COLO829 (cell line): ENCODE results near the gene PRR12.

Experiments
- DNase-seq: peaks from one replicate; pipeline ENCODE4 v3.0.0; 2012; ENCODE audit warnings: low spot score

PRR12 gene

DNA sequence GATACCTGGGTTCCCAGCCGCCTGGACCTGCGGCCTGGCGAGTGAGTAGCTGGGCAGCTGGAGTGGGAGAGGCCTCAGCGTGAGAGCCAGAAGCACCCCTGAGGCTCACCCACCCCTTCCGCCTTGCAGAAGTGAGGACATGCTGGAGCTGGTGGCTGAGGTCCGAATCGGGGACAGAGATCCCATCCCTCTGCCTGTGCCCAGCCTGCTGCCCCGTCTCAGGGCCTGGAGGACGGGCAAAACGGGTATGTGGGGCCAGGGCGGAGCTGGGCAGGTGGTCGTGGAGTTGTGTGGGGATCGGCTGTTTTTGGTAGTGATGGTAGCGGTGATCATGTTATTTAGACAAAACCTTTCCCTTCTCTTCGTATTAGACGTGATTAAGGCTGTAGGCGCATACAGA is 55.6 kb downstream of the PRR12 start:
- DNase-seq: no peak

DNA sequence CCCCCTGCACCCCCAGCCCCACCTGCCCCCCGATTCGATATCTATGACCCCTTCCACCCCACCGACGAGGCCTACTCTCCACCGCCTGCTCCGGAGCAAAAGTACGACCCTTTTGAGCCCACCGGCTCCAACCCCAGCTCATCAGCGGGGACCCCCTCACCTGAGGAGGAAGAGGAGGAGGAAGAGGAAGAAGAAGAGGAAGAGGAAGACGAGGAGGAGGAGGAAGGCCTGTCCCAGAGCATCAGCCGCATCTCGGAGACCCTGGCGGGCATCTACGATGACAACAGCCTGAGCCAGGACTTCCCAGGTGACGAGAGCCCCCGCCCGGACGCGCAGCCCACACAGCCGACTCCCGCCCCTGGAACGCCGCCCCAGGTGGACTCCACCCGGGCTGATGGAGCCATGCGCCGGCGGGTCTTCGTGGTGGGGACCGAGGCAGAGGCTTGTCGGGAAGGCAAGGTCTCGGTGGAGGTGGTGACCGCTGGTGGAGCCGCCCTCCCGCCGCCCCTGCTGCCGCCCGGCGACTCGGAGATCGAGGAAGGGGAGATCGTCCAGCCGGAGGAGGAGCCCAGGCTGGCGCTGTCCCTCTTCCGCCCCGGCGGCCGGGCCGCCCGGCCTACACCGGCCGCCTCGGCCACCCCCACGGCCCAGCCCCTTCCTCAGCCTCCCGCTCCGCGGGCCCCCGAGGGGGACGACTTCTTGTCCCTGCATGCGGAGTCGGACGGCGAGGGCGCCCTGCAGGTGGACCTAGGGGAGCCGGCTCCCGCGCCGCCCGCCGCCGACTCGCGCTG is 60.2 kb downstream of the PRR12 start:
- no peak for DNase-seq

DNA sequence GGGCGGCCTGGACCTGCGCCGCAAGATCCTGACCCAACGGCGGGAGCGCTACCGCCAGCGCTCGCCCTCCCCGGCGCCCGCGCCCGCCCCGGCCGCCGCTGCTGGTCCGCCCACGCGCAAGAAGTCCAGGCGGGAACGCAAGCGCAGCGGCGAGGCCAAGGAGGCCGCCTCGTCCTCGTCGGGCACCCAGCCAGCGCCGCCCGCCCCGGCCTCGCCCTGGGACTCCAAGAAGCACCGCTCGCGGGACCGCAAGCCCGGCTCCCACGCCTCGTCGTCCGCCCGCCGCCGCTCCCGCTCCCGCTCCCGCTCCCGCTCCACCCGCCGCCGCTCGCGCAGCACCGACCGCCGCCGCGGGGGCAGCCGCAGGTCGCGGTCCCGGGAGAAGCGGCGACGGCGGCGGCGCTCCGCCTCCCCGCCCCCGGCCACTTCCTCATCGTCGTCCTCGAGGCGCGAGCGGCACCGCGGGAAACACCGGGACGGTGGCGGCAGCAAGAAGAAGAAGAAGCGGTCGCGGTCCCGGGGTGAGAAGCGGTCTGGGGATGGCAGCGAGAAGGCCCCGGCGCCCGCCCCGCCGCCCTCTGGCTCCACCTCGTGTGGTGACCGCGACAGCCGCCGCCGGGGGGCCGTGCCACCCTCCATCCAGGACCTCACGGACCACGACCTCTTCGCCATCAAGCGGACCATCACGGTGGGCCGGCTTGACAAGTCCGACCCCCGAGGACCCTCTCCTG is 61.0 kb downstream of the PRR12 start:
- no peak for DNase-seq

DNA sequence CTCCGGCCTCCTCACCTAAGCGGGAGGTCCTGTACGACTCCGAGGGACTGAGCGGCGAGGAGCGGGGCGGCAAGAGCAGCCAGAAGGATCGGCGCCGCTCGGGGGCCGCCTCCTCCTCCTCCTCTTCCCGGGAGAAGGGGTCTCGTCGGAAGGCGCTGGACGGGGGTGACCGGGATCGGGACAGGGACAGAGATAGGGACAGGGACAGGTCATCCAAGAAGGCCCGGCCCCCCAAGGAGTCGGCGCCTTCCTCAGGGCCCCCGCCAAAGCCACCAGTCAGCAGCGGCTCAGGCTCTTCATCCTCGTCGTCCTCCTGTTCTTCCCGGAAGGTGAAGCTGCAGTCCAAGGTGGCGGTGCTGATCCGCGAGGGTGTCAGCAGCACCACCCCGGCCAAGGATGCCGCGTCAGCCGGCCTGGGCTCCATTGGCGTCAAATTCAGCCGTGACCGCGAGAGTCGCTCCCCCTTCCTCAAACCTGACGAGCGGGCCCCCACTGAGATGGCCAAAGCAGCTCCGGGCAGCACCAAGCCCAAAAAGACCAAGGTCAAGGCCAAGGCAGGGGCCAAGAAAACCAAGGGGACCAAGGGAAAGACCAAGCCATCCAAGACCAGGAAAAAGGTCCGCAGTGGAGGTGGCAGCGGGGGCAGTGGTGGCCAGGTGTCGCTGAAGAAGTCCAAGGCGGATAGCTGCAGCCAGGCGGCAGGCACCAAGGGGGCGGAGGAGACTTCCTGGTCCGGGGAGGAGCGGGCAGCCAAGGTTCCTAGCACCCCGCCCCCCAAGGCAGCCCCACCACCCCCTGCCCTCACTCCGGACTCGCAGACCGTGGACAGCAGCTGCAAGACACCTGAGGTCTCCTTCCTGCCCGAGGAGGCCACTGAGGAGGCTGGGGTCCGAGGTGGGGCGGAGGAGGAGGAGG is 61.8 kb downstream of the PRR12 start:
- DNase-seq: no peak

DNA sequence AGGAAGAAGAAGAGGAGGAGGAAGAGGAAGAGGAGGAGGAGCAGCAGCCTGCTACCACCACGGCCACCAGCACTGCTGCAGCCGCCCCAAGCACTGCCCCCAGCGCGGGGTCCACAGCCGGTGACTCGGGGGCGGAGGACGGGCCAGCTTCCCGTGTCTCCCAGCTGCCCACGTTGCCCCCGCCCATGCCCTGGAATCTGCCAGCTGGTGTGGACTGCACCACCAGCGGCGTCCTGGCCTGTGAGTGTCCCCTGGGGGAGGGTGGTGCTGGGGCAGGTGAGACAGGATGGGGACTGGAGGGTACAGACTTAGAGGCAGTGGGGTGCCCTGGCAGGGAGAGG is 62.5 kb downstream of the PRR12 start:
- no peak for DNase-seq

DNA sequence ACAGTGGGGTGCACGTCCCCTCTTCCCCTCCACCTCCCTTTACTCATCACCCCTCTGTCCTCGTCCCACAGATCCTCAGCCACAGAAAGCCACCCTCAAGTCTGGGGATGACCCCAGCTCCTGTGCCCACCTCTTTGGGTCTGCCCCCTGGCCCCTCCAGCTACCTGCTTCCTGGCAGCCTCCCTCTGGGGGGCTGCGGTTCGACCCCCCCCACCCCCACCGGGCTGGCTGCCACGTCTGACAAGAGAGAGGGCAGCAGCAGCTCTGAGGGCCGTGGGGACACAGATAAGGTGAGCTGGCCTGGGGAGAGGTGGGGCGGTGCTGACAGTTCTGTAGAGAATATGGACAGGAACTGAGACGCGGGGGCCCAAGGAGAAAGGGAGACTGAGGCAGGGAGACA is 63.6 kb downstream of the PRR12 start:
- no peak for DNase-seq

DNA sequence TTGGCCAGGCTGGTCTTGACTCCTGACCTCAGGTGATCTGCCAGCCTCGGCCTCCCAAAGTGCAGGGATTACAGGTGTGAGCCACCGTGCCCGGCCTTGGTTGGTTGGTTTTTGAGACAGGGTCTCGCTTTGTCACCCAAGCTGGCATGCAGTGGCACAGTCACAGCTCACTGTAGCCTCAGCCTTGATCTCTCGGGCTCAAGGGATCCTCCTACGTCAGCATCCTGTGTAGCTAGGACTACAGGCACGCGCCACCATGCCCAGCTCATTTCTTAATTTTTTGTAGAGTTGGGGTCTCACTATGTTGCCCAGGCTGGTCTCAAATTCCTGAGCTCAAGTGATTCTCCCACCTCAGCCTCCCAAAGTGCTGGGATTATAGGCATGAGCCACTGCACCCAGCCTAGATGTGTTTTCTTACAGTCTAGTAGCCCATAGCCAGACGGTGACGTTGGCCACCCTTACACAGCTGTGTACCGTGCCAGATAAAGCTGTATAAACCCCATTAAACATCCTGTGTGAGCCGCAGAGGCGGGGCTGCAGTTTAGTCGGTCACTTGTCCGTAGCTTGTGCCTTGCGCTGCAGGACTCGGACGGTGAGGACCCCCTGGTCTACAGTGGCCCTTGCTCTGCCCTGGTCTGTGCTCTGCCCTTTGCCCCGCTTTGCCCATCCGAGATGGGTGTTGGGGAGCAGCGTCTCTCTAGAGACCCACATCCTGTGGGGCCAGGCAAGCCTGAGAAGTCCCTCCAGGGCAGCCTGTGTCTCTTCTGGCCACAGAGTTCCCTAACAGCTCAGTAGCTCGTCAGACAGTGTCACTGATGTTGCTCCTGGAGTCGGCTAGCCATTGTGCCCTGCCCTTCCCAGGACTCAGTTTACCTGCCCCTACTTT is 64.8 kb downstream of the PRR12 start:
- no peak for DNase-seq

DNA sequence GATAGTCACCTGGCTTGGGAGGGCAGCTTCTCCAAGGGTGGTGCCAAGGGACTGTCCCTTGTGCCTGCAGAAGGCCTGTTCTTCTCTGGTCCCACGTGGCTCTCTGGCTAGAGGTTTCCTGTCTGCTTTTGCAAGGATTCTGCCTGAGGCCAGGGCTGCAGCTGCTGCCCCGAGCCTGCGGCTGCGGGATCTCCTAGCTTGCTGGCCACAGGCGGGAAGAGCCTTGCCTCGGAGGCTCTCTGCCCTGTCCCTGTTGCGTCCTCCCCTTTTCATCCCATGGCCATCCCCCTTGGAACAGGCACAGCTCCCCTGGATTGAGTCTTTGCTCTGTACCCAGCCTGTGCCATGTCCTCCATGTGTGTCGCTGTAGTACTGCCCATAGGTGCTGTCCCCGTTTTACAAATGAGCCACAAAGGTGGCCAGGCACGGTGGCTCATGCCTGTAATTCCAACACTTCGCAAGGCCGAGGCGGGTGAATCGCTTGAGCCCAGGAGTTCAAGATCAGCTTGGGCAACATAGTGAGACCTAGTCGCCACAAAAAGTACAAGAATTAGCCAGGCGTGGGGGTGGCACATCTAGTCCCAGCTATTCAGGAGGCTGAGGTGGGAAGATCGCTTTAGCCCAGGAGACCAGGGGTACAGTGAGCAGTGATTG is 65.6 kb downstream of the PRR12 start:
- no peak for DNase-seq

DNA sequence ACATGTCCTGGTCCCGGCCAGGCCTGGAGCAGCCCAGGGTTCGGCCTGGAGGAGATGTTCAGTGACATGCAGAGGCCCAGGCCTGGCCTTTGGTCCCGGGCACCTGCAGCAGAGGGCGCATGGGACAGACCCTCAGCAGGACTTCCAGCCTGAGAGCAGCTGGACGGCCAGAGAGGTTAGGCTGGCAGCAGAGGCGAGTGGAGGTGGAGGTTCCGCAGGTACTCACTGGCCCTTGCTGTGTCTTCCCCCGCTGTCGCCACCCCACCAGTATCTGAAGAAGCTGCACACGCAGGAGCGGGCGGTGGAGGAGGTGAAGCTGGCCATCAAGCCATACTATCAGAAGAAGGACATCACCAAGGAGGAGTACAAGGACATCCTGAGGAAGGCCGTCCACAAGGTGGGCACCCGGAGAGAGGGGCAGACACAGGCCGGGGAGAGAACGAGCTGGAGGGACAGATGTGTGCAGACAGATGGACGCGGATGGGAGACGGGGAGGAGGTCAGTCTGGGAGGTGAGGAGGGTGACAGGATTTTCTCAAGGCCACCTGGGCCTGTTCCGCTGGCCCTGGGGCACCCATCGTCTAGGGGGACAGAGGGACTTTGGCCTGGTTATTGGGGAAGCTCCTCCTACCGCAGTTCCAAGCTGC is 66.6 kb downstream of the PRR12 start:
- no peak for DNase-seq

DNA sequence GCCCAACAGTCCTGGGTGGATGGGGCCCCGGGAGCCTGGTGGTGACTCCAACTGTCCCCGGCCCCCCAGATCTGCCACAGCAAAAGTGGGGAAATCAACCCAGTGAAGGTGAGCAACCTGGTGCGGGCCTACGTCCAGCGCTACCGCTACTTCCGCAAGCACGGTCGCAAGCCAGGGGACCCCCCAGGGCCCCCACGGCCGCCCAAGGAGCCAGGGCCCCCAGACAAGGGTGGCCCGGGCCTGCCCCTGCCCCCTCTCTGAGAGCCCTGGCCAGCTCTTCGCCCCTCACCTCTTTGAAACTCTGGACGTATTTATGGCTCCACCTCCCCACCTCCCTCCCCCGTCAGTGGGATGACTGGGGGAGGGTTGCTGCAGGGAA is 67.1 kb downstream of the PRR12 start:
- DNase-seq: no peak

DNA sequence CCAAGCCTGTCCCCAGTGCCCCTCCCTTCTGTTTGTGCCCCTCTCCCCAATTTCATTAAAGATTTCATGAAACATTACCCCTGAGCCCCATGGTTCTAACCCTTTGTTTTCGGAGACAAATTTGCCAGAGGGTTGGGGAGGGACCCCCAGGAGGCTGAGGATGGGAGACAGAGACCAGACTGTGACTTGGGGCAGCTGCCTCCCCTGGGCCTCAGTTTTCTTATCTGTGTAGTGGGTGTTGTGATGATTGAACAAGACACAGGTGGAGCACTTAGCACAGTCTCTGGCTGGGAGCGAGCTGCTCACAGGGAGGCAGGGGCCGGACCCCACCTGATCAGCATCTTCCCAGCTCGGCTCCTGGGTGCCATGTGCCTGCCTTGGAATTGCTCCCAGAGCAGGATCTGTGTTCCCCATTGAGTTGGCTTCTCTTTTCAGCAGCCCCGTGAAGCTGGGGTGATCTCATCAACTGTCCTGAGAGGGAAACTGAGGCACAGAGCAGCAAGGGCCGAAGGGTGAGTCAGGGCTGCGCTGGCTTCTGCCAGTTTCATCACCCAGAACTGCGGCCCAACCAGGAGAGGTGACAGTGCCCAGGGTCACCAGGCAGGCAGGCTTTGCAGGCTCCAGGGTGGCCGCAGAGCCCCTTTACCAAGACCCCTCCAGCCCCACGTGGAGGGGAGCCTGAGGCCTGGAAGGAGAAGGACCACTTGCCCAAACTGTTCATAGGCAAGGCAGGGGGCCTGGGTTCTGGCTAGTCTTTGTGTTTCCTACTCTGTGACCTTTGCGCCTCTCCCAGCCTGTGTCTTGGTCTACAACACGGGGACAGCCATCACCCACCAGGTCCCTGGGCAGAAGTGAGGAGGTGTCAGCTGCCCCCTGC is 67.8 kb downstream of the PRR12 start:
- no peak for DNase-seq

DNA sequence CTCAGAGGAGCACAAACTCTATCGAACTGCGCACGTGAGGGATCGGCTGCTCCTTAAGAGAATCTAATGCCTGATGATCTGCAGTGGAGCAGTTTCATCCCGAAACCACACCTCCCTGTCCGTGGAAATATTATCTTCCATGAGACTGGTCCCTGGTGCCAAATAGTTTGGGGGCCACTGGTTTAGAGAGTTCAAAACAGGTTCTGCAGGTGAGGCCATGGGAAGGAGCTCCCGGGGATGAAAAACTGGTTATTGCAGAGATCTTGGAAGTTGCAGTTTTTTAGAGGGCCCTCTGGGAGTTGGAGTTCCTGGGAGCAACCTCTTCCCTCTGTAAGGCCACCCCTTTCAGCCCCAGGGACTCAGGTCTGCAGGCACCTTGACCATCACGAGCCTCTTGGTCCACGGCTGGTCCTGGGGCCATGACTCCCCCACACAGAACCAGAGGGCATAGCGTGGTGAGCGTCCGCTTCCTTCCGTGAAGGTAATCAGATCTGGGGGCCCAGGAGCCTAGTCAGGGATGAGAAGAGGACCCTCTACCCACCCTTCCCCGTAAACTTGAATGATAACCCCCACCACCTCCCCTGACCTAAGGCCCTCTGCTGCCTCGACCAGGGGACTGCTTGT is 69.5 kb downstream of the PRR12 start:
- DNase-seq: no peak

DNA sequence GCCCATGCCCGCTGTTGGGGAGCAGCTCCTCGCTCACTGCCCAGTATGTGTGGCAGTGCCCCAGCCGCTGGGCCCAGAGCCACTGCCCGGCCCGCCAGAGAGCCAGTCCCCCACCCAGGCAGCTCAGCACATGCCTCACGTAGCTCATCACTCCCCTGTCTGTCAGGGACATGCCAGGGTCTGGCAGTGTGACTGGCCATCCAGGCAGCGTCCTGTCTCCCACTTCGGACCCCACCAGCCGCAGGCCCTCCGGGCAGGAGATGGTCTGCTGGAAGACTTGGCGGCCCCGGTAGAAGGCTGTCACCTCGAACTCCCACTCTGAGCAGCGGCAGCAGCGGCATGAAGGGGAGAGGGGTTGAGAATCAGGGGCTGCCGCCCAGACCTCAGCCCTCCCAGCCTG is 71.0 kb downstream of the PRR12 start:
- no peak for DNase-seq

DNA sequence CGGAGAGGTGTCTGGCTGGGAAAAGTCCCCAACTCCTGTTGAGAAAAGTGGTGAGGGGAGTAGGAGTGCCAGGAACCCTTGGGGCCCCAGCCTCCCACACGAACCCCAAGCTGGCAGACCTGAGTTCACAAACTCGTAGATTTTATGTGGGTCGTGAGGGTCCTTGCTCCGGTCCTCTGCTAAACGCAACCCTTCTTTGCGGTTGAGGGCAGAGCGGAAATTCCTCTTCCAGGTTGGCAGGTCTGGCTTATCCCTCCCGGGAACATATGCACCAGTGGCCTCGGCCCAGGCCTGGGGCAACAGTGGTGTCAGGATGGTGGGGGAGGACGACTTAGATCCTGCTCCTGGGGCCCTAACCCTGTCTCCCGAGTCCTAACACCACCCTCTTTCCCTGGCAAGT is 72.2 kb downstream of the PRR12 start:
- DNase-seq: no peak

DNA sequence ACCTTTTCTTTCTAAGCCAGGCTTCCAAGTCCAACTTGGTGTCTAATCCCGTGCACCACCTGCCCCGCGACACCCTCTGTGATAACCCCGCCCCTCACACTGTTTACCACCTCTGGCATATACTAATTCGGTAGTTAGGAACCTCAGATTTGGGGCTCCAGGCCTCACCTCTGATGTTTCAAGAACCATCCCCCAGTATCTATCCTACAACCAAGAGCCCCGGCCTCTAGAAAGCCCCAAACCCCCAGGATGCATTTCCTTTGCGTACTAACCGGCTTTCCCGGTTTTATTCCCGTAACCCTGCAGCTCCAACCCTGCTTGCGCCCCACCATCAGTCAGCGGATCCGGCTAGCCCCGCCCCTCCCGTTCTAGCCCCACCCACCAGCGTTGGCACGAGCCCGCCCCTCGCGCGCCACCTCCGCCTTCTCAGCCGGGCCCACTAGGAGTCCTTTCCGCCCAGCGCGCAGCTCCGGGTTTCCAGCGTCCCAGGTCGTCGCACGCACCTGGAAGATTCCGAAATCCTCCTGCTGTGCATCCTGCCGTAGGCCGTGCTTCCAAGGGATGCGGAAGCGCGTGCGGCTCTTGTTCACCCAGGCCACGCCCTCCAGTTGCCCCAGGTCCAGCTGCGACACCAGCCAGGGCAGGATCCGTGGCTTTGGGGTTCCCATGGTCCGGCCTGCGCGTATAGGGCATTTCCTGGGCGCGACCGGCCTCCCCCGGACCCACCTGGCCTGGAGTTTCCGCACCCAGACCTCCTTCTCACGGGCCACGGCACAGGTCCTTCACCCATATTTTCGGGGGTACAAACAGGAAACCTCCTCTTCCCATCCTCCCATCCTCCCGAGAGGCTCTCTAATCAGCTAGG is 73.4 kb downstream of the PRR12 start:
- peak; percentile 86 for DNase-seq

DNA sequence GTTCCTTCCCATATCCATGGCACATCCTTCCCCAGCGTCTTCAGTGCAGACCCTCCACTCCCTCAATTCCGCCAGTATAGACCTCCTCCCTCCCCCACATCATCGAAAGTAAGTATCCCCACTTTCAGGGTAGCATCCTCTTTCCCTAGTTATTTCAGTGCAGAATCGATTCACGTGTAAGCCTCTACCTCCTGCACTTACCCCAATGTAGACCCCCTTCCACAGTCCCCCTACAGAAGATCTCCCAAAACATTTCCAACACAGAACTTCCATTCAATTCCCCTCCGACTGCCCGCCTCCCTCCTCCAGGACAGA is 74.0 kb downstream of the PRR12 start:
- no peak for DNase-seq

DNA sequence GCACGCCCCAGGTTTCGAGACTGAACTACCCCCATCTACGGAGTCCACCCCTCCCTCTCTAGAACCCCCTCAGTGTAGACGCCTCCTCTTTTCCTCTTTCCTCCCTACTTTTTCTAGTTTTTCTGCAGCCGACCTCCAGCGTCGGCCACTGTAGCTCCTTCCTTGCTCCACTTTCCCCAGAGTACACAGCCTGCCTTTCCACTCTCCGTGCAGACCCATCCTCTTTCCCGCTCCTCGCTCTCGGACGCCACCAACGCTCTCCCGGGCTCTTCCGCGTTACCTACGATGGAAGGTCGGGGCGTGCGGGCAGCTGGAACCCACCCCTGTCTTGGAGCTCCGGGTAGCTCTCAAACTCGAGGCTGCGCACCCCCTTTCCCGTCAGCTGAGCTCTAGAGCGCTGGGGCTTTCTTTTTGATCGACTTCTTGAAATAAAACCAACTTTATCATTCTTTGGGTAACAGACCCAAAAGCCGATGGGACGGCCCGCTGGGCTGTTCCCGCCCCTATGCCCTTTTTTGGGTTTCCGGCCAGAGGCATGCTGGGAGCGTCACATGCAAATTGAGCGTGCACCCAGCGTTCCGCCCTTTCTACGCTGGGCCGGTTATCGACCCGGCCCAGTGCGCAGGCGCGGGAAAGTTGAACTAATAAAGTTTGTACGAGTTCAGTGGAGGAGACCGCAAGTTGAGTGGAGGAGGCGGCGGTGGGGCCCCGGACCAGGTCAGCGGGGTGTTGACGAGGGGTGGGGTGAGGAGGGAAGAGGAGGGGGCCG is 74.6 kb downstream of the PRR12 start, which contains the start of the genes BCL2L12 and IRF3:
BCL2L12 (plus strand) TSS at position 583 of the 769 bp plus-strand sequence. CDS start 760 bp downstream, outside the sequence.
IRF3 (minus strand) TSS at position 507 of the 769 bp plus-strand sequence. CDS start 1,019 bp downstream, outside the sequence.
- DNase-seq: peak; percentile 100

DNA sequence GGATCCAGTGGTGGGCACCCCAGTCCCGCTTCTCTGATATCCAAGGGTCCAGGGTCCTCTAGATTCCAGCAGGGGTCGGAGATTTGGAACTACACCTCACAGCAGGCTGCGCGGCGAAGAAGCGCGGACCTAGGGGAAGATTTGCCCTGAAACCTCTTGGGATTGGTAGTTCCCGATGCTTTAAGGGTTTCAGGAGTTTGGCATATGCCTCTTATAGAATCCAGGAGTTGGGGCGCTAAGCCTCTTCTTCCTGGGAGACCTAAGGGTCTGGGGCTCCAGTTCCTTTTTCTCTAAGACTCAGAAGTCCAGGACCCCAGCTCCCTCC is 75.1 kb downstream of the PRR12 start:
- no peak for DNase-seq
